Measurements from ENCODE around the gene UQCC2.

GRCh38 chr6:33683576-33684427 is 27.7 kb downstream of the UQCC2 start:
- no peak for TF ChIP-seq CTCF (conservative IDR thresholded peaks at IDR 0.05; ENCODE audit: low read length)
- no peak for TF ChIP-seq EZH2phosphoT487 (IDR thresholded peaks at IDR 0.05; ENCODE audit: borderline replicate concordance, low read depth, low read length)
